ENCODE measurements around the gene TSEN2.
A peak's percentile ranks its signal among the peaks of the same experiment; 100 is the strongest.
"Not testable (repeated sequence)": the region's sequence is repeated elsewhere in the genome, so short reads cannot be mapped to it uniquely, and the experiment has no call there.

The TSEN2 gene

GRCh38 chr3:12452361-12453330 is 31.6 kb upstream of the TSEN2 start:
- DNase-seq (ENCODE audit: low read depth): no peak

- DNase-seq (ENCODE audit: low read depth): no peak
Observed at GRCh38 chr3:12454076-12454815, 30.0 kb upstream of the TSEN2 start.

GRCh38 chr3:12454816-12455121 is 29.5 kb upstream of the TSEN2 start:
- DNase-seq (ENCODE audit: low read depth): no peak

GRCh38 chr3:12455740-12456139 is 28.5 kb upstream of the TSEN2 start:
- DNase-seq (ENCODE audit: low read depth): no peak

GRCh38 chr3:12456441-12456840 is 27.8 kb upstream of the TSEN2 start:
- no peak for DNase-seq (ENCODE audit: low read depth)

- DNase-seq (ENCODE audit: low read depth): not testable (repeated sequence)
Observed at GRCh38 chr3:12457380-12457779, 26.9 kb upstream of the TSEN2 start.

- DNase-seq (ENCODE audit: low read depth): no peak
Observed at GRCh38 chr3:12458901-12459300, 25.4 kb upstream of the TSEN2 start.

GRCh38 chr3:12460127-12460526 is 24.2 kb upstream of the TSEN2 start:
- no peak for DNase-seq (ENCODE audit: low read depth)

- DNase-seq (ENCODE audit: low read depth): no peak
Observed at GRCh38 chr3:12461097-12461649, 23.1 kb upstream of the TSEN2 start.

GRCh38 chr3:12462159-12462947 is 21.9 kb upstream of the TSEN2 start:
- DNase-seq (ENCODE audit: low read depth): no peak

GRCh38 chr3:12463686-12464085 is 20.6 kb upstream of the TSEN2 start:
- DNase-seq (ENCODE audit: low read depth): no peak

- no peak for DNase-seq (ENCODE audit: low read depth)
Observed at GRCh38 chr3:12464181-12464580, 20.1 kb upstream of the TSEN2 start.

GRCh38 chr3:12465151-12465835 is 19.0 kb upstream of the TSEN2 start:
- DNase-seq (ENCODE audit: low read depth): no peak

- no peak for DNase-seq (ENCODE audit: low read depth)
Observed at GRCh38 chr3:12465836-12466225, 18.4 kb upstream of the TSEN2 start.

- DNase-seq (ENCODE audit: low read depth): no peak
Observed at GRCh38 chr3:12467746-12468145, 16.5 kb upstream of the TSEN2 start.

GRCh38 chr3:12468276-12468675 is 16.0 kb upstream of the TSEN2 start:
- no peak for DNase-seq (ENCODE audit: low read depth)

GRCh38 chr3:12468757-12469156 is 15.5 kb upstream of the TSEN2 start:
- no peak for DNase-seq (ENCODE audit: low read depth)

GRCh38 chr3:12469222-12469621 is 15.1 kb upstream of the TSEN2 start:
- not testable (repeated sequence) for DNase-seq (ENCODE audit: low read depth)

GRCh38 chr3:12470111-12470510 is 14.2 kb upstream of the TSEN2 start:
- no peak for DNase-seq (ENCODE audit: low read depth)

GRCh38 chr3:12470680-12471079 is 13.6 kb upstream of the TSEN2 start:
- DNase-seq (ENCODE audit: low read depth): no peak

- DNase-seq (ENCODE audit: low read depth): peak; percentile 57
Observed at GRCh38 chr3:12471241-12471640, 13.0 kb upstream of the TSEN2 start.
